PFSK-1 (cell line): Measurements from ENCODE around the gene SETBP1.

Source experiments
- FOXP2 ChIP-seq: optimal IDR thresholded peaks from 2 replicates; pipeline ENCODE3; 2011; ENCODE audit warnings: borderline replicate concordance, control low read depth, inconsistent platforms; ENCODE audit not compliant: insufficient read depth; ENCODE audit errors: extremely low read length, extremely low read depth
- POLR2AphosphoS5 ChIP-seq: IDR thresholded peaks from 2 replicates; pipeline ENCODE4 v1.6.1; 2012; ENCODE audit warnings: low read depth, mild to moderate bottlenecking, control low read depth, low read length, moderate library complexity
- SIN3A ChIP-seq: IDR thresholded peaks from 2 replicates; pipeline ENCODE4 v1.6.1; 2012; ENCODE audit warnings: mild to moderate bottlenecking, low read length, moderate library complexity, borderline replicate concordance; ENCODE audit not compliant: insufficient read depth
- TAF1 ChIP-seq: IDR thresholded peaks from 2 replicates; pipeline ENCODE4 v1.6.1; 2012; ENCODE audit warnings: low read length, control low read depth, borderline replicate concordance; ENCODE audit not compliant: insufficient read depth
- TF ChIP-seq, protein P1 (sequence below), 2 experiments: IDR thresholded peaks; 2 replicates each; pipeline versions ENCODE4 v1.6.1 to v1.8.0; 2011 to 2012; ENCODE audit warnings: low read depth in 2 of 2, low read length in 2 of 2, control low read depth in 1 of 2, inconsistent platforms in 1 of 2, mild to moderate bottlenecking in 1 of 2, moderate library complexity in 1 of 2; ENCODE audit not compliant: insufficient read depth in 1 of 2

DNA sequence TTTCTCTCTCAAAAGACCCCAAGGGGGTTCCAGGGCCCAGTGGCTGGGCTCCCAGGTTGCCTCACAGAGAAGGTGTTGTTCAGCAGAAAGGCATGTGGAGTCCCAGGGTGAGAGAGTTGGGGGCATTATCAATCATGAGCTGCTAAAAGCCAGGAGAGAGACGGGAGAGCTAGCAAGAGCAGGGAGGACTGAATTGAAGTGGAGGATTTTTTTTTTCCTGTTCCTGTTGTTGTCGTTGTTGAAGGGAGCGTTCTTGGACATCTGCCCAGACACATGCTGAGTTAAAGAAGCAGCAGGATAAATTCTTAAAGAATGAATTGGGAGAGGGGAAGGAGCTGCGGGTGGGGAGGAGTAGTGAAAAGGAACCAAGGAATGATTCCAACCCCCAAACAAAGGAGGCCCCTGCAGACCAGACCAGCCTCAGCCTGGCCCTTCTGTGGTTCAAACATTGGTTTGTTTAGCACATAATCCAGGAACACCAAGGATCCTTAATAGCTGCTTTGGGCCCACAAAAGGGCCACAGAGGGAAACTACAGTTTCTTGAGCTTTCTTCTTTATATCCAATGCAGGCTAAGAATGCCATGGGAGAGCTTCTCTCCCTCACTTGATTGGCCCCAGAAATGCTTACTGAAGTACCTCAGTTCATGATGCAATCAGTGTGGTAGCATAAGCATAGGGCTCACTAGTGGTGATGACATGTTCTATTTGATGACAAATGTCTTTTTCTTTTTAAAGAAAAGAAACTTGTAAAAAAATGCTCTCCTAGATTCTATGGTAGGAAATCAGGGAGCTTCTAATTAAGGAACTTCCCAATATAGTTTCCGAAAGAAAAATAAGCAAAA, 146.0 kb downstream of the SETBP1 start:
- TF ChIP-seq POLR2AphosphoS5, result no peak; the same call in 1 of the 2 replicates
- no peak for TF ChIP-seq SIN3A
- no peak for TF ChIP-seq TAF1
- TF ChIP-seq, protein P1, sequence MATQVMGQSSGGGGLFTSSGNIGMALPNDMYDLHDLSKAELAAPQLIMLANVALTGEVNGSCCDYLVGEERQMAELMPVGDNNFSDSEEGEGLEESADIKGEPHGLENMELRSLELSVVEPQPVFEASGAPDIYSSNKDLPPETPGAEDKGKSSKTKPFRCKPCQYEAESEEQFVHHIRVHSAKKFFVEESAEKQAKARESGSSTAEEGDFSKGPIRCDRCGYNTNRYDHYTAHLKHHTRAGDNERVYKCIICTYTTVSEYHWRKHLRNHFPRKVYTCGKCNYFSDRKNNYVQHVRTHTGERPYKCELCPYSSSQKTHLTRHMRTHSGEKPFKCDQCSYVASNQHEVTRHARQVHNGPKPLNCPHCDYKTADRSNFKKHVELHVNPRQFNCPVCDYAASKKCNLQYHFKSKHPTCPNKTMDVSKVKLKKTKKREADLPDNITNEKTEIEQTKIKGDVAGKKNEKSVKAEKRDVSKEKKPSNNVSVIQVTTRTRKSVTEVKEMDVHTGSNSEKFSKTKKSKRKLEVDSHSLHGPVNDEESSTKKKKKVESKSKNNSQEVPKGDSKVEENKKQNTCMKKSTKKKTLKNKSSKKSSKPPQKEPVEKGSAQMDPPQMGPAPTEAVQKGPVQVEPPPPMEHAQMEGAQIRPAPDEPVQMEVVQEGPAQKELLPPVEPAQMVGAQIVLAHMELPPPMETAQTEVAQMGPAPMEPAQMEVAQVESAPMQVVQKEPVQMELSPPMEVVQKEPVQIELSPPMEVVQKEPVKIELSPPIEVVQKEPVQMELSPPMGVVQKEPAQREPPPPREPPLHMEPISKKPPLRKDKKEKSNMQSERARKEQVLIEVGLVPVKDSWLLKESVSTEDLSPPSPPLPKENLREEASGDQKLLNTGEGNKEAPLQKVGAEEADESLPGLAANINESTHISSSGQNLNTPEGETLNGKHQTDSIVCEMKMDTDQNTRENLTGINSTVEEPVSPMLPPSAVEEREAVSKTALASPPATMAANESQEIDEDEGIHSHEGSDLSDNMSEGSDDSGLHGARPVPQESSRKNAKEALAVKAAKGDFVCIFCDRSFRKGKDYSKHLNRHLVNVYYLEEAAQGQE (IDR thresholded peaks at IDR 0.05; ENCODE audit: insufficient read depth in 1 of 2, low read depth in 2 of 2, low read length in 2 of 2), result no peak
- no peak for TF ChIP-seq FOXP2
